Measurements from ENCODE around the gene EZH1.
"Not testable (repeated sequence)": the region's sequence is repeated elsewhere in the genome, so short reads cannot be mapped to it uniquely, and the experiment has no call there.

Gene EZH1

GRCh38 chr17:42672038-42672437 lies 72.8 kb downstream of the EZH1 start:
- DNase-seq (ENCODE audit: extremely low read depth in 1 of 2, low read depth in 1 of 2): no peak

GRCh38 chr17:42670789-42671657 lies 73.8 kb downstream of the EZH1 start:
- DNase-seq (ENCODE audit: extremely low read depth in 1 of 2, low read depth in 1 of 2): no peak

- no peak for DNase-seq (ENCODE audit: extremely low read depth in 1 of 2, low read depth in 1 of 2)
These were observed 74.7 kb downstream of the EZH1 start for GRCh38 chr17:42669977-42670788.

- DNase-seq (ENCODE audit: extremely low read depth in 1 of 2, low read depth in 1 of 2): no peak
These were observed 75.2 kb downstream of the EZH1 start for GRCh38 chr17:42669705-42669976.

GRCh38 chr17:42667088-42667951 lies 77.5 kb downstream of the EZH1 start:
- DNase-seq (ENCODE audit: extremely low read depth in 1 of 2, low read depth in 1 of 2): no peak

GRCh38 chr17:42666126-42666525 lies 78.7 kb downstream of the EZH1 start:
- DNase-seq (ENCODE audit: extremely low read depth in 1 of 2, low read depth in 1 of 2): not testable (repeated sequence)

- DNase-seq (ENCODE audit: extremely low read depth in 1 of 2, low read depth in 1 of 2): no peak
These were observed 79.2 kb downstream of the EZH1 start for GRCh38 chr17:42665581-42666001.

GRCh38 chr17:42660692-42661345 lies 84.0 kb downstream of the EZH1 start:
- DNase-seq (ENCODE audit: extremely low read depth in 1 of 2, low read depth in 1 of 2): no peak

- DNase-seq (ENCODE audit: extremely low read depth in 1 of 2, low read depth in 1 of 2): not testable (repeated sequence)
These were observed 84.9 kb downstream of the EZH1 start for GRCh38 chr17:42659932-42660274.

GRCh38 chr17:42659079-42659931 lies 85.5 kb downstream of the EZH1 start, which contains the start of gene TUBG2:
TSS of gene TUBG2 (plus strand) at chr17:42659284. CDS start at chr17:42659504, 220 bp downstream.
- DNase-seq (ENCODE audit: extremely low read depth in 1 of 2, low read depth in 1 of 2): peak; percentile 55 to 60

GRCh38 chr17:42657824-42658588 lies 86.8 kb downstream of the EZH1 start:
- no peak for DNase-seq (ENCODE audit: extremely low read depth in 1 of 2, low read depth in 1 of 2)

GRCh38 chr17:42655528-42655927 lies 89.3 kb downstream of the EZH1 start:
- DNase-seq (ENCODE audit: extremely low read depth in 1 of 2, low read depth in 1 of 2): no peak

GRCh38 chr17:42653179-42654124 lies 91.4 kb downstream of the EZH1 start:
- DNase-seq (ENCODE audit: extremely low read depth in 1 of 2, low read depth in 1 of 2): no peak

GRCh38 chr17:42651392-42651791 lies 93.4 kb downstream of the EZH1 start:
- no peak for DNase-seq (ENCODE audit: extremely low read depth in 1 of 2, low read depth in 1 of 2)

Data from activated CD8-positive, alpha-beta memory T cell treated with anti-CD3 and anti-CD28 coated beads for 1 hour (primary cell).